ENCODE data around the gene NONO. TPM values are rescaled to one million over a fixed set of nuclear protein-coding genes. Genes with fewer than 3 reads are reported as not detected.
"Not testable (repeated sequence)": the region's sequence is repeated elsewhere in the genome, so short reads cannot be mapped to it uniquely, and the experiment has no call there.

NONO gene
- total RNA-seq, 4 donors from 2014 or later = 90.5 to 101 (median 92.9) TPM

GRCh38 chrX:71256051-71256450 lies 27.4 kb upstream of the NONO start:
- no peak for ATAC-seq
- in situ Hi-C loops (cut with MboI; ENCODE audit: low sequenced_read_pairs in 4 of 4) = loop anchor here in 2 of 4 donors (25.0 kb wide), 1 partner anchor 106 kb away; the partner anchor contains the start of gene TAF1 (in 2 of the 2)
- H3K9me3 ChIP-seq = no peaks in the 10 kb centered on the region
- intact Hi-C loops (cut with DNase I; ENCODE audit: low total_unique reads) = no loop called here
- TF ChIP-seq POLR2A (IDR thresholded peaks at IDR 0.05) (no peak), CTCF (IDR thresholded peaks at IDR 0.05 in 4 of 5, conservative IDR thresholded peaks at IDR 0.05 in 1 of 5) (no peak)
- H3K4me3 ChIP-seq = no peak overlapping the region
- peak overlapping the region in 2 of 4 donors; percentile 94 for H3K27ac ChIP-seq
- no peaks in the 10 kb centered on the region for H3K36me3 ChIP-seq
- DNase-seq = no peak
- no peaks in the 10 kb centered on the region for H3K27me3 ChIP-seq
- peaks cover 0 to 8% of the 10 kb centered on the region in 2 donors for H3K4me1 ChIP-seq

- no peak for DNase-seq
- H3K9me3 ChIP-seq = no peaks in the 10 kb centered on the region
- intact Hi-C loops (cut with DNase I; ENCODE audit: low total_unique reads) = no loop called here
- no peaks in the 10 kb centered on the region for H3K27me3 ChIP-seq
- H3K4me3 ChIP-seq = no peak overlapping the region
- no peak overlapping the region for H3K27ac ChIP-seq
- in situ Hi-C loops (cut with MboI; ENCODE audit: low sequenced_read_pairs in 4 of 4) = loop anchor here in 2 of 4 donors (25.0 kb wide), 1 partner anchor 105 kb away; the partner anchor contains the start of gene TAF1 (in 2 of the 2)
- H3K4me1 ChIP-seq = peaks cover 0 to 8% of the 10 kb centered on the region in 2 donors
- ATAC-seq = no peak
- no peak for TF ChIP-seq POLR2A (IDR thresholded peaks at IDR 0.05)
- no peak for TF ChIP-seq CTCF (IDR thresholded peaks at IDR 0.05 in 4 of 5, conservative IDR thresholded peaks at IDR 0.05 in 1 of 5)
- H3K36me3 ChIP-seq = no peaks in the 10 kb centered on the region
These were observed 26.6 kb upstream of the NONO start for GRCh38 chrX:71256856-71257255.

- H3K4me3 ChIP-seq; H3K4me1 ChIP-seq; H3K36me3 ChIP-seq; H3K27me3 ChIP-seq; H3K27ac ChIP-seq; H3K9me3 ChIP-seq; intact Hi-C loops (cut with DNase I; ENCODE audit: low total_unique reads); DNase-seq; ATAC-seq: not testable (repeated sequence)
- in situ Hi-C loops (cut with MboI; ENCODE audit: low sequenced_read_pairs in 4 of 4) = loop anchor here in 2 of 4 donors (25.0 kb wide), 1 partner anchor 94 kb away; the partner anchor contains the start of gene TAF1 (in 2 of the 2)
These were observed 14.8 kb upstream of the NONO start for GRCh38 chrX:71268624-71269023.

GRCh38 chrX:71269801-71270395 lies 13.5 kb upstream of the NONO start:
- in situ Hi-C loops (cut with MboI; ENCODE audit: low sequenced_read_pairs in 4 of 4) (loop anchor here in 2 of 4 donors (25.0 kb wide), 1 partner anchor 92 kb away; the partner anchor contains the start of gene TAF1 (in 2 of the 2)), intact Hi-C loops (cut with DNase I; ENCODE audit: low total_unique reads) (no loop called here)
- ATAC-seq (no peak), DNase-seq (no peak)
- H3K4me1 ChIP-seq = no peaks in the 10 kb centered on the region
- H3K27ac ChIP-seq = no peak overlapping the region
- H3K36me3 ChIP-seq = no peaks in the 10 kb centered on the region
- no peaks in the 10 kb centered on the region for H3K9me3 ChIP-seq
- no peak for TF ChIP-seq POLR2A (IDR thresholded peaks at IDR 0.05)
- TF ChIP-seq CTCF (IDR thresholded peaks at IDR 0.05 in 4 of 5, conservative IDR thresholded peaks at IDR 0.05 in 1 of 5) = no peak
- H3K4me3 ChIP-seq = no peak overlapping the region
- H3K27me3 ChIP-seq = no peaks in the 10 kb centered on the region

- H3K4me3 ChIP-seq; H3K4me1 ChIP-seq; H3K9me3 ChIP-seq; H3K27ac ChIP-seq; H3K27me3 ChIP-seq; H3K36me3 ChIP-seq; DNase-seq; intact Hi-C loops (cut with DNase I; ENCODE audit: low total_unique reads); ATAC-seq: not testable (repeated sequence)
- in situ Hi-C loops (cut with MboI; ENCODE audit: low sequenced_read_pairs in 4 of 4) = loop anchor here in 2 of 4 donors (25.0 kb wide), 1 partner anchor 90 kb away; the partner anchor contains the start of gene TAF1 (in 2 of the 2)
These were observed 11.1 kb upstream of the NONO start for GRCh38 chrX:71272313-71272712.

- ATAC-seq; H3K36me3 ChIP-seq; H3K4me3 ChIP-seq; H3K9me3 ChIP-seq; H3K27me3 ChIP-seq; in situ Hi-C loops (cut with MboI; ENCODE audit: low sequenced_read_pairs in 4 of 4); H3K27ac ChIP-seq; DNase-seq: not testable (repeated sequence)
- intact Hi-C loops (cut with DNase I; ENCODE audit: low total_unique reads) = loop anchor here (10.0 kb wide), 1 partner anchor 84 kb away; the partner anchor contains the start of gene TAF1
- peaks cover 17 to 21% of the 10 kb centered on the region in 2 donors for H3K4me1 ChIP-seq
These were observed 2.1 kb upstream of the NONO start for GRCh38 chrX:71281300-71281699.

Data from gastrocnemius medialis (tissue), 4 donors.